Hematopoietic multipotent progenitor cell (in vitro differentiated cells): ENCODE results near the gene ZFAND2B. TPM values are rescaled to one million over a fixed set of nuclear protein-coding genes. Genes with fewer than 3 reads are reported as not detected.
A peak's percentile ranks its signal among the peaks of the same experiment; 100 is the strongest.

ENCODE experiments used
- DNase-seq, 3 donors: peaks; one replicate each; pipeline ENCODE4 v3.0.0-alpha.2; 2011 to 2015; ENCODE audit warnings: low read depth in 2 of 3, low spot score in 2 of 3
- total RNA-seq: library from RNA; depleted of rRNA; stranded (reverse); fragments of >200 nt; gene quantifications from one replicate; pipeline ENCODE4 v1.2.3, GENCODE V29; 2012

ZFAND2B gene
- total RNA-seq, 1 donor, result 87.8 TPM

DNA sequence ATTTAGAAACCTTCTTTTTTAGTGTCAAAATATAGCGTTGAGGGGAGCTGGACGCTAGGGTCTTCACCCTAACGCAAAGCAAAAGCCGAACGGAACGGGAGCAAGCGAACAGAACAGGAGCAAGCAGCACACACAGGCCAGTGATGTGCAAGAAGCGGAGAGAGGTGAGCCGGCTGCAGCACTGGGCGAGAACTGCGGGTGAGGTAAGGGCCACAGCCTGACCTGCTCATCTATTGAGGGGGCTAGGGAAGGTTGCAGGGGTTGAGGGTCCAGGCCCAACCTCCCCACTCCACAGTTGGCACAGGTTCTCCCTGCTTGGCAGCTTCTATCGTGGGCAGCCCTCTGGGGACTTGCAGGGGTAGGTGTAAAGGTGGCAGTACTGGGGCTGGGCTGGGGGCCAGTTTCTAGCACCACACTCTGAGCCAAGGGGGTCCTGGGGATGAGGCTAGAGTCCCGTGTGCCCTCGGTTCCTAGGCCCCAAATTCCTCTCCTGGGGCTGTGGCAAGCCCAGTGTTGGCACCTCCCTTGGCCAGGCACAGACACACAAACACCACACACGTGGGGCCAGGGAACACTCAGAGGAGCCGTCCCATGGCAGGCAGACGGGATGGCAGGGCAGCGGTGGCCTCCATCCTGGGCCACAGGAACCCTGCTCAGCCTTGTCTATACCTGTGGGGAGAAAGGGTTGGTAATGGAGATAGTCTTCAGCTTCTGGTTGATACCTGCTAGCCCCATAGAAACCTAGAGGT, 13.4 kb downstream of the ZFAND2B start:
- DNase-seq, result no peak

DNA sequence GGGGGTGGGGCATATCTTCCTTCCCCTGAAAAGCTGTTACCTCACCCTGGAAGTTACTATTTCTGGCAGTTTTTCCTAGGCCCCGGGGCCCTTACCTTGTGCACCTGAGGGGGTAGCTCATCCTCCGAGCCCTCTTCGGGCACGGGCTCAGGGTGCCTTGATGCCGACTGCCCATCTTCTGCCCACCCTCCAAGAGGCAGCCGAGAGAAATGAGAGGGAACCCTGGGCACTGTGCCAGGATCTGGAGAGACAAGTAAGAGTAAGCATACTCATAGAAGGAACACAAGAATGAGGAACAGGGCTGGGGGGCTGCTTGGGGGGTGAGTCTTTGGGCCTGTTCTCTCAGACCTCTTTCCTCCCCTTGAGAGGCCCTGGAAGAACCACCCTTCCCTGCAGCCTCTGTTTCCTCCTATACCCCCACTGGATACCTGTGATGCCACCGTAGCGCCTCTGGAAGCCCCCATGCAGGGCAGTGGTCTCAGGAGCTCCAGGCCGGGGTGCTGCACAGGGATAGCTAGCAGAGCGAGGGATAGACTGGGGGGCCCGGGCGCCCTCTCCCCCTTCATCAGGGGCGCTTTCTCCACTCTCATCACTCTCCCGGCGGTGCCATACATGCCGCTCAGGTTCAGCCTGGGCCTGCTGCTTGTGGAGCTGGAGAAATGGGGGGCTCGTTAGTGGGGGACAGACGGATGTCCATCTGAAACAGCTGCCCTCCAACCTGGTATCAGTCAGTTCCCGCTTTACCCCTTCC, 14.2 kb downstream of the ZFAND2B start:
- DNase-seq, result no peak

GRCh38 chr2:219221957-219222518, 15.5 kb downstream of the ZFAND2B start:
- DNase-seq, result no peak

DNA sequence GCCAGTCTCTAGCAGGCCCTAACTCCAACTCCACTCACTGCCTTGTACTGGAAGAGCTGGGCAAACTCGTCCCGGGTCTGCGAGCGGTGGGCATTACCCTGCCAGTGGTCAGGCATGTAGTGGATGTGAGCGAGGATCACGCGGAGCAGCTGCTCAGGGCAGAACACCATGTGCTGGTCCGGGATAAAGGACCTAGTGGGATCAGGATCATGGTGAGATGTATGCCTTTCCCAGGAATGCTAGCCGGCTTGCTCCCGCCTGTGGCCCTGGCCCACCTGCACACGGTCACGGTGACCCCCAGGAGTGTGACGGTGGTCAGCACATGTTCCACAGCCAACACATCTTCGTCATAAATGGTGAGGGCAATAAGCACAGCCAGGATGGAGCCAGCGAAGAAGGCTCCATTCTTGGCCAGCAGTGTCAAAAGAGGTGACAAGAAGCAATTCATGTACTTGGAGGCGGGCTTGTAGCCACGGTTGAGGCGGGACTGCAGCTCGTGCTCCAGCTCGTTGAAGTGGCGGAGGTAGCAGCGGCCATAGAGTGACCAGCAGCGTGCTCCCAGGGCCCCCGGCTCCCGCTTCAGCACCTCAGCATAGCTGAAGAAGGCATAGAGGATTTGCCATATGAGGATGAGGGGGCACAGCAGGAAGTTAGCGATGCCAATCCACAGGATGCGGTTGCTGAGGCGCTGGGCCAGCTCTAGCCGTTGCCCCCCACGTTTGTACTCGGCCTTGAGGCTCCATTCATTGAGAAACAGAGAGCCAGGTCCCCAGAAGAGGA, 17.4 kb downstream of the ZFAND2B start:
- no peak for DNase-seq

DNA sequence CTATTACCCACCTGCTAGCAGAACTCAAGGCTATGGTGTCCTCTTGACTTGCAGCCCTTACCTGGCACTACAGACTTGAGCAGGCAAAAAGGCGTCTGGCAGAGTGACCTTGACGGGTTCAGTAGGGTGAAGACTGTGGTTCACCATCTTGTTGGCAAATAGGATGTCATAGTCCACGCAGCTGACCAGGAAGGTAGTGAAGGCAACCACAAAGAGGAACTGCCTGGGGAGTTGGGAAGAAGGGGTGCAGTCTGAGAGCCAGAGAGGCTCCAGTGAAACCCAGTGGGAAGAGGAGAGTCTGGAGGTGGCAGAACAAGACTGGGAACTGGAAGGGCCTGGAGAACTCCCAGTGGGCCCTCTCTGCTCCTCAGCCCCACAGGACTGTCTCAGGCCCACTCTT, 18.8 kb downstream of the ZFAND2B start:
- no peak for DNase-seq

GRCh38 chr2:219228041-219228910, 21.7 kb downstream of the ZFAND2B start:
- DNase-seq, result no peak

GRCh38 chr2:219228911-219229304, 22.3 kb downstream of the ZFAND2B start:
- no peak for DNase-seq

DNA sequence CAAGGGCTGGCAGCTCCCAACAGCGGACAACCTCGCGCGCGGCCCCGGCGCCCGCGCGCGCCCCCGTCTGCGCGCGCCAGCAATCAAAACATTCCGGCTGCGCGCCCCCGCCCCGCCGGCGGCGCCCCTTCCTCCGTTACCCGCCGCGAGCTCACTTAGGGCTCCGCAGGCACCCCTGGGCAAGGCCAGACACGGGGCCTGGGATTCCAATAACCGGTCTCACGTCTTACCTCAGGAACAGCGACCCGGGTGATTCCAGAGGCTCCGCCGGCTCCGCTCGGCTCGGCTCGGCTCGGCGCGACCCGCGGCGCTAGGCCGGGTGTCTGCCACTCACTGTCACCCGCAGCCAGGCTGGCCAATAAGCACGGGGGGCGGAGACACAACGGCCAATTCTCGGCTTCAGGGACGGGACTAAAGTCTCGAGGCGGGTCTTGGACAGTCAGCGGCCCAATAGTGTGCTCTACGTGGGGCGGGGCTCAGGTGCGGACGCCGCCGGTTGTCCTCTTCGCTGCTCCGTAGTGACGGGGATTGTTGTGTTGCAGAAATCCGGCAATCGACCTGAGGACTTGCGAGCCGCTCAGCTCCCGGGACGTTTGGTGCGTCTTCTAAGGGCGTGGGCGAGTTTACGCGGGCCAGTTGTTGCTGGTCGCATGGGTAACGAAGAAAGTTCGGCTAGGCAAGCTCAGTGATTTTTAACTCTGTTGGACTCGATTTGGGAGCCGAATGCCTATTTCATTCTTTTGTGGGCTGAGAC, 22.9 kb downstream of the ZFAND2B start, which contains the start of the genes ANKZF1 and ATG9A:
TSS of gene ANKZF1 (plus strand) at position 502 of the 754 bp plus-strand sequence. CDS start 452 bp downstream, outside the sequence.
TSS of gene ATG9A (minus strand) at position 332 of the 754 bp plus-strand sequence. CDS start 1,612 bp downstream, outside the sequence.
- peak; percentile 86 to 99 (median 98) for DNase-seq

GRCh38 chr2:219230059-219230540, 23.5 kb downstream of the ZFAND2B start:
- peak in 1 of 3 donors; percentile 32 for DNase-seq

DNA sequence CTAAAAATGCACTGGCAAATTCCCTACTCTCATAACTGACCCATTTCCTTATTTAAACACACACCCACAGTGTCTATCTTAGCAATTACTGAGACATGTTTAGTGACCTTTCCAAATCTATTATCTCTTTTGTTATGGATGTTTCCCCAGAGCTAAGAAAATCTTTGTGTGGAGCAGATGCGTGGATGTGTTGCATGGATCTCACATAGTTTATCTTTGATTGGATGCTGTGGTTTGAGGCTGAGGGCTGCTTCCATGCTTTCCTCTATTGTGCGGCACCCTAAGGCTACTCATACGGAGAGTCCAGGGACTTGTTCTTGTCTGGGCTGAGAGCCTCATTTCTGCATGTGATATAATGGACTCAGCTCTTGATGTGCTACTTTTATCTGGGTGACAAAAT, 27.7 kb downstream of the ZFAND2B start:
- no peak for DNase-seq

DNA sequence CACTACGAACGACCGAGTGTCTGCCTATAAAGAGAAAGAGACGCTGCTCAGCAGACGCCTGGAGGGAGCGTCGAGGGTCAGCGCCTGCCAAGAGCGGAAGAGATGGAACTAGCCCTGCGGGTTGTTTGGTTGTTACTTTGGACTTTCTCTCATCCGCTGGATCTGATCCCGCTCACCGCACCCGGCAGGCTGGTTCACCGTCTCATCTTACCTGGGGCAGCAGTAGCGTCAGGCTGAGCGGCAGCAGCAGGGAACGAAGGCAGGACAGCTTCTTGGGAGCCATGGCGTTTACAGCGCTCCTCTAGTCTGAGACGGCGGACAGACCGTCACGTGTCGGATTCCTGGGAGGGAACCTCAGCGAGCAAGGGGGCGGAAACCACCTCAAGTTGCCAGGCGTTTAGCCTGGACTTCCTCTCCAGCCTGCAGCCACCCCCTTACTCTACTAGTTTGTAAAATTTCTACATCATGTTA, 36.7 kb downstream of the ZFAND2B start:
- peak in 1 of 3 donors; percentile 51 for DNase-seq

DNA sequence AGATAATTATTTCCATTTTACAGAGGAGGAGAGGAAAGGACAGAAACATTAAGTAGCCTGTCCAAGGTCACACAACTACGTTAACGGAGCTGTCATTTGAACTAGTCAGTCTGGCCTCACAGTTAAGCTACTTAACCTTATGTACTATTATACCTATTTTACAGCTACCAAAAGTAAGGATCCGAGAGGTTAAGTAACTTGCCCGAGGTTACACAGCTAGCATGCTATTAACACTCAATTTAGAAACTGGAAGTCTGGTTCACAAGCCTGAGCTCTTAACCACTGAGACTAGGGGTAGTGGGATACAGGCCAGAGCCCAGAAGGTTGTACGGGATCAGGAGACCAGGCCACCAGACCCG, 38.2 kb downstream of the ZFAND2B start:
- DNase-seq, result no peak

DNA sequence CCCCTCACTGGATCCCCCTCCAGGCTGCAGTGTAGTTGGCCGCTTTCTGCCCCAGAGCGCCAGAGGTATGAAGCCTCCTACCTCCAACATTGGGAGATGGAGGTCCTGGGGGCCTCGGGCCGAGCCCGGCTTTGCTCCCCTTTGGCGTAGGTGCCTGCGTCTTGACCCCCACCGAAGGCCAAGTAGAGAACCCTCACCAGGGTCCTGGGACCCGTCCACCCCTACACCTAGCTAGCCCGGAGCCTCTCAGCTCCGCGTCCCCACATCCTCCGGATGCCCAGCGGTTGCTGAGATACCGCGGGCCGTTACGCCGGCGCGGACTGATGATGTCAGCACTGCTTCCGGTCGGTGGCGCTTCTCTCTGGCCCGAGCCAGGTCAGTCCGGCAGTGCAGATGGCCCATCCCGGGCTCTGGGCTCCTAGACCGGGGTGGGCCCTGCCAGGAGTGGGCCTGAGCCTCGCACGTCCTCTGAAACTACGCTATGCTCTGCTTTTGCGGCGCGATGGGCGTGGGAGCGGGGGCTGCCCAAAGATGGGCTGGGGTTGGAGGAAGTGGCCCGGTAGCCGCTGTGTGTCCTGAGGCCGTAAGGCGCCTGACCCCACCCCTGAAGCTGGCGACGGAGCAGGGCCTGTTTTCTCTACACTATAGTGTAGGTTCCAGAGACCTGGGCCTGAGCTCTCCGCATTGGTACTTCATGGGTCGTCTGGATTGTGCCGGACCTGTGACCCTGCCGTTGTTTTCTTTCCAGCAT, 38.7 kb downstream of the ZFAND2B start, which contains the start of the genes GLB1L and STK16:
TSS of gene GLB1L (minus strand) at position 297 of the 751 bp plus-strand sequence. CDS start 1,871 bp downstream, outside the sequence.
TSS of gene STK16 (plus strand) at position 332 of the 751 bp plus-strand sequence. CDS start 521 bp downstream, outside the sequence.
- DNase-seq, result peak; percentile 75 to 92 (median 91)

DNA sequence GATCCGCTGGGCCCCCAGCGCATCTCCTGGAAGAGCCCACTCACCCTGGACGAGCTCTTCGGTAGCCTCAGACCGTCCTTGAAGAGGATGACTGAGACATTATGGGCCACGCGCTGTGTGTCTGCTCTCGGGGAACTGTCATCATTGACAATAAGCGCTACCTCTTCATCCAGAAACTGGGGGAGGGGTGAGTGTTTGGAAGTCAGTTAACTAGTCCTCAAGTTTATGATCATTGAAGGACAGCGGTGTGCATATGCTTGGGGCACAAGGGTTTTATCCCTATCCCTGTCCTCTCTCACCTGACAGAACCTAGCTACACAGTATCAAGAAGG, 39.3 kb downstream of the ZFAND2B start:
- no peak for DNase-seq

GRCh38 chr2:219246559-219246958, 40.0 kb downstream of the ZFAND2B start:
- DNase-seq, result no peak

- peak in 2 of 3 donors; percentile 35 to 67 for DNase-seq
Measured at GRCh38 chr2:219247678-219248642, 41.4 kb downstream of the ZFAND2B start.

- no peak for DNase-seq
Measured at GRCh38 chr2:219248845-219249202, 42.2 kb downstream of the ZFAND2B start.
